Amygdala (tissue), 56 donors: ENCODE results near the gene TADA1.
"Not testable (repeated sequence)": the region's sequence is repeated elsewhere in the genome, so short reads cannot be mapped to it uniquely, and the experiment has no call there.

Source experiments
- DNase-seq, 56 donors: peaks; one replicate each; lab custom pipeline; 2025; lab: John Stamatoyannopoulos, UW

TADA1 gene

GRCh38 chr1:166895766-166896165 is 19.7 kb upstream of the TADA1 start:
- no peak for DNase-seq

- no peak for DNase-seq
Observed at GRCh38 chr1:166889776-166890175, 13.7 kb upstream of the TADA1 start.

GRCh38 chr1:166888373-166889111 is 12.5 kb upstream of the TADA1 start:
- peak in 4 of 56 donors; percentile 4 to 21 (median 14) for DNase-seq

- DNase-seq = no peak
Observed at GRCh38 chr1:166884971-166885370, 8.9 kb upstream of the TADA1 start.

- DNase-seq = peak in 45 of 56 donors; percentile 5 to 72 (median 32)
Observed at GRCh38 chr1:166884040-166884642, 8.1 kb upstream of the TADA1 start.

GRCh38 chr1:166882893-166883292 is 6.8 kb upstream of the TADA1 start:
- no peak for DNase-seq

GRCh38 chr1:166878173-166878917 is 2.3 kb upstream of the TADA1 start:
- DNase-seq = not testable (repeated sequence)

- no peak for DNase-seq
Observed at GRCh38 chr1:166876540-166876838, 425 bp upstream of the TADA1 start.

GRCh38 chr1:166875302-166875733 is 746 bp downstream of the TADA1 start:
- DNase-seq = no peak

- DNase-seq = no peak
Observed at GRCh38 chr1:166874464-166874863, 1.6 kb downstream of the TADA1 start.

GRCh38 chr1:166870584-166870983 is 5.5 kb downstream of the TADA1 start:
- DNase-seq = no peak

- no peak for DNase-seq
Observed at GRCh38 chr1:166869318-166870099, 6.6 kb downstream of the TADA1 start.

- no peak for DNase-seq
Observed at GRCh38 chr1:166868639-166869038, 7.4 kb downstream of the TADA1 start.

- DNase-seq = no peak
Observed at GRCh38 chr1:166865926-166866325, 10.1 kb downstream of the TADA1 start.

GRCh38 chr1:166859597-166859996 is 16.5 kb downstream of the TADA1 start:
- no peak for DNase-seq

- peak in 49 of 56 donors; percentile 19 to 84 (median 52) for DNase-seq
Observed at GRCh38 chr1:166858726-166859419, 17.2 kb downstream of the TADA1 start.

- no peak for DNase-seq
Observed at GRCh38 chr1:166857995-166858394, 18.1 kb downstream of the TADA1 start.

- DNase-seq = no peak
Observed at GRCh38 chr1:166855558-166855957, 20.5 kb downstream of the TADA1 start.

- no peak for DNase-seq
Observed at GRCh38 chr1:166852918-166853317, 23.1 kb downstream of the TADA1 start.

- no peak for DNase-seq
Observed at GRCh38 chr1:166849135-166849534, 26.9 kb downstream of the TADA1 start.
